NK-92 (cell line): ENCODE data around the gene CIBAR2.

ENCODE experiments used
- DNase-seq: peaks from one replicate; lab custom pipeline; 2025; ENCODE audit not compliant: unreplicated experiment; lab: John Stamatoyannopoulos, UW

CIBAR2 gene

GRCh38 chr16:85112364-85112763 is at the start of gene CIBAR2:
Gene CIBAR2, minus strand, starts transcription at chr16:85112472. Its CDS starts 120 bp downstream, at chr16:85112352.
- DNase-seq = no peak

- DNase-seq = no peak
Measured at GRCh38 chr16:85159179-85159980, 47.1 kb upstream of the CIBAR2 start.

GRCh38 chr16:85158743-85159178 is 46.5 kb upstream of the CIBAR2 start:
- no peak for DNase-seq

GRCh38 chr16:85157813-85158742 is 45.8 kb upstream of the CIBAR2 start:
- no peak for DNase-seq

- no peak for DNase-seq
Measured at GRCh38 chr16:85157372-85157771, 45.1 kb upstream of the CIBAR2 start.

GRCh38 chr16:85156869-85157268 is 44.6 kb upstream of the CIBAR2 start:
- DNase-seq = no peak

- DNase-seq = no peak
Measured at GRCh38 chr16:85156440-85156839, 44.2 kb upstream of the CIBAR2 start.

GRCh38 chr16:85153656-85154091 is 41.4 kb upstream of the CIBAR2 start:
- DNase-seq = no peak

- DNase-seq = no peak
Measured at GRCh38 chr16:85153046-85153445, 40.8 kb upstream of the CIBAR2 start.

- no peak for DNase-seq
Measured at GRCh38 chr16:85152414-85153030, 40.2 kb upstream of the CIBAR2 start.

GRCh38 chr16:85151603-85152413 is 39.5 kb upstream of the CIBAR2 start:
- DNase-seq = no peak

- DNase-seq = no peak
Measured at GRCh38 chr16:85151079-85151602, 38.9 kb upstream of the CIBAR2 start.

- no peak for DNase-seq
Measured at GRCh38 chr16:85150331-85150940, 38.2 kb upstream of the CIBAR2 start.

GRCh38 chr16:85149776-85150175 is 37.5 kb upstream of the CIBAR2 start:
- DNase-seq = no peak

GRCh38 chr16:85148931-85149330 is 36.7 kb upstream of the CIBAR2 start:
- DNase-seq = no peak

GRCh38 chr16:85146922-85147651 is 34.8 kb upstream of the CIBAR2 start:
- no peak for DNase-seq

- DNase-seq = no peak
Measured at GRCh38 chr16:85146532-85146797, 34.2 kb upstream of the CIBAR2 start.

GRCh38 chr16:85145734-85146531 is 33.7 kb upstream of the CIBAR2 start:
- DNase-seq = no peak

GRCh38 chr16:85145188-85145587 is 32.9 kb upstream of the CIBAR2 start:
- DNase-seq = no peak
